NB4 (cell line): ENCODE measurements around the gene PAQR8.
"Not testable (repeated sequence)": the region's sequence is repeated elsewhere in the genome, so short reads cannot be mapped to it uniquely, and the experiment has no call there.

ENCODE experiments used
- DNase-seq: peaks from one replicate; pipeline ENCODE4 v3.0.0; 2010; ENCODE audit warnings: low read depth
- H3K4me3 ChIP-seq: one replicate; pipeline ENCODE4 v1.5.1; 2011; ENCODE audit warnings: mild to moderate bottlenecking, low read depth, low read length, moderate library complexity
- MAX ChIP-seq: IDR thresholded peaks from 2 replicates; pipeline ENCODE4 v1.6.1; 2011; ENCODE audit warnings: low read depth, low read length
- MYC ChIP-seq: IDR thresholded peaks from 2 replicates; pipeline ENCODE4 v1.6.1; 2011; ENCODE audit warnings: low read depth, low read length
- POLR2A ChIP-seq: IDR thresholded peaks from 2 replicates; pipeline ENCODE4 v1.6.1; 2011; ENCODE audit warnings: mild to moderate bottlenecking; ENCODE audit not compliant: insufficient read length; ENCODE audit errors: extremely low read depth
- TF ChIP-seq, protein P1 (sequence below): IDR thresholded peaks from one replicate; pipeline ENCODE4 v1.5.1; 2012; ENCODE audit warnings: low read depth, low read length

PAQR8 gene

GRCh38 chr6:52375780-52376556 is 14.0 kb downstream of the PAQR8 start:
- H3K4me3 ChIP-seq = no peak overlapping the region
- no peak for DNase-seq
- TF ChIP-seq POLR2A (no peak), MYC (no peak), MAX (no peak)
- TF ChIP-seq, protein P1, sequence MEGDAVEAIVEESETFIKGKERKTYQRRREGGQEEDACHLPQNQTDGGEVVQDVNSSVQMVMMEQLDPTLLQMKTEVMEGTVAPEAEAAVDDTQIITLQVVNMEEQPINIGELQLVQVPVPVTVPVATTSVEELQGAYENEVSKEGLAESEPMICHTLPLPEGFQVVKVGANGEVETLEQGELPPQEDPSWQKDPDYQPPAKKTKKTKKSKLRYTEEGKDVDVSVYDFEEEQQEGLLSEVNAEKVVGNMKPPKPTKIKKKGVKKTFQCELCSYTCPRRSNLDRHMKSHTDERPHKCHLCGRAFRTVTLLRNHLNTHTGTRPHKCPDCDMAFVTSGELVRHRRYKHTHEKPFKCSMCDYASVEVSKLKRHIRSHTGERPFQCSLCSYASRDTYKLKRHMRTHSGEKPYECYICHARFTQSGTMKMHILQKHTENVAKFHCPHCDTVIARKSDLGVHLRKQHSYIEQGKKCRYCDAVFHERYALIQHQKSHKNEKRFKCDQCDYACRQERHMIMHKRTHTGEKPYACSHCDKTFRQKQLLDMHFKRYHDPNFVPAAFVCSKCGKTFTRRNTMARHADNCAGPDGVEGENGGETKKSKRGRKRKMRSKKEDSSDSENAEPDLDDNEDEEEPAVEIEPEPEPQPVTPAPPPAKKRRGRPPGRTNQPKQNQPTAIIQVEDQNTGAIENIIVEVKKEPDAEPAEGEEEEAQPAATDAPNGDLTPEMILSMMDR = no peak

DNA sequence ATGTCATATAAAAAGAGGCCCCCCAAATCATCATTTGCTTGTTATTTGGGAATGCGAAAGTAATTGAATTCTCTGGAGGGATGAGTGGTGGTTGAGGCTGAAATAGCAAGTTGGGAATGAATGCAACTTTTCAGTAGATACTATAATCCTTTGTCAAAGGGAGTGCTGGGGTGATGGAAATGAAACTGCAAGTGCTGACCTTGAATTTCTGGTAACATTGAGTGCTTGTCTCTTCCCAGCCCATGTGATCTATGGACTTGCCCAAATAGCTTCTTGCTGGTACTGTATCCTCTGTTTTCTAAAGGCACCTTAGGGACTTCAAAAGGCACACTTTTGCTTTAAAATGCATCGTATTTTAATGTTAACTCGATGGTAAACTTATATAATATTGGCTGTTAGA is 14.8 kb downstream of the PAQR8 start:
- DNase-seq = no peak
- no peak for TF ChIP-seq MAX

DNA sequence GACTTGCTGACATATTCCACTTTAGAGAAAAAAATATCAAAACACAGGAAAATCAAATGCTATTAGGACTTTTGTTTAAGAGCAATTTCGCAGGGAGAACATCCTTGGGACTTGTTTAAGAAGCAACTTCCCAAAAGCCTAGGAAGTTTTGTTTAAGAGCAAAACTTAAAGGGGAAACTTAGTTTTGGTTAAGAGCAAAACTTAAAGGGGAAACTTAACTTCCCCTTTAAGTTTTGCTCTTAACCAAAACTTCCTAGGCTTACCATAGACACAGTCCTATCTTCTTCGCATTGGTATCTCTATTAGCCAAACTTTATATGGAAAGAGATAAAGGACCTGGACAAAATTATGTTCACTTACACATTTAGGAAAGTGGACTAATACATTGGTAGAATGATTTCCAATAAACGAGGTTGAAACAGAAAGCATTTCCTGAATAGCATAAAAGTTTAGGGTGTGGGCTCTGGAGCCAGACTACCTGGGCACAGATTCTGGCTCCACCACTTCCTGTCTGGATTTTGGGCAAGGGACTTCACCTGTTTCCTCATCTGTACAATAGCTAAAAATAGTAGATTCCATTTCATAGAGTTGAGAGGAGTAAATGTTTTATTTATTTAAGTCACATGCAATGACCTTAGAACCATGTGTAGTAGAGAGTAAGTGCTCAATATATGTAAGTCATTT is 15.7 kb downstream of the PAQR8 start:
- DNase-seq = peak; percentile 39
- no peak overlapping the region for H3K4me3 ChIP-seq
- TF ChIP-seq, protein P1 = no peak
- TF ChIP-seq MYC = no peak
- no peak for TF ChIP-seq MAX
- no peak for TF ChIP-seq POLR2A

More for the DNA sequence above, 14.8 kb downstream of the PAQR8 start:
- no peak overlapping the region for H3K4me3 ChIP-seq

GRCh38 chr6:52381249-52381648 is 19.3 kb downstream of the PAQR8 start:
- TF ChIP-seq POLR2A (no peak), MYC (no peak), MAX (no peak)
- TF ChIP-seq, protein P1 = no peak
- no peak overlapping the region for H3K4me3 ChIP-seq
- DNase-seq = no peak

DNA sequence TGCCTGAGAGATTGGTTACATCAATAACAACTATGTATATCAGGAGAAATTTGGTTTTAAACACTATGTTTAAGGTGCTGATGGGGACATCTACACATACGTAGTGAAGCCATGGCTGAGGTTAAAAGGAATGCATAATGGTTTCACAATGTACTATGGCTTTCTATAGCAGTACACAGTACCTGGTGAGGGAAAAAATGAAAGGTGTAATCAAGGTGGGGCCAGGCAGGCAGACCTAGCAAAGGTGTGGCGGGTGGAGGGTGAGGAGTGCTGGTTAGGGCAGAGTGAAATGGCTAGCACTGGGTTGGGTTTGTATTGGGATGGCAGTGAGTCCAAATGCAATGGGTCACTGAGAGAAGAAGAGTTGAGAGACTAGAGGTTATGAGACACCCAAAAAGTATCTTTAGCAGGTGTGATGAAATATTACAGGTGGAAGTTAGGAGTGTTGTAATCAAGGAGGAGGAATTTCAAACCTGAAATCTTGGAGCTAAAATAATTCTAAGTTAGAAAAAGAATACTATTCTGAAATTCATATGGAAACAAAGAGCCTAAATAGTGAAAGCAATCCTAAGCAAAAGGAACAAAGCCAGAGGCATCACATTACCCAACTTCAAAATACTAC is 22.3 kb downstream of the PAQR8 start:
- no peak for DNase-seq
- TF ChIP-seq, protein P1 = no peak
- TF ChIP-seq POLR2A (no peak), MYC (no peak), MAX (no peak)
- no peak overlapping the region for H3K4me3 ChIP-seq

DNA sequence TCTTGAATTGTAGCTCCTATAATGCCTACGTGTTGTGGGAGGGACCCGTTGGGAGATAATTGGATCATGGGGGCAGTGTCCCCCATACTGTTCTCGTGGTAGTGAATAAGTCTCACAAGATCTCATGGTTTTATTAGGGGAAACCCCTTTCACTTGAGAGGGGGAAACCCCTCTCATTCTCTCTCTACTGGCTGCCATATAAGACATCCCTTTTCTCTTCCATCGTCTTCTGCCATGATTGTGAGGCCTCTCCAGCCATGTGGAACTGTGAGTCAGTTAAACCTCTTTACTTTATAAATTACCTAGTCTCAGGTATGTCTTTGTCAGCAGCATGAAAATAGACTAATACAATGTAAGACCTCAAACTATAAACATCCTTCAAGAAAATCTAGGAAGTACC is 23.1 kb downstream of the PAQR8 start:
- DNase-seq = no peak
- H3K4me3 ChIP-seq = no peak overlapping the region
- TF ChIP-seq POLR2A (no peak), MAX (no peak), MYC (no peak)
- TF ChIP-seq, protein P1 = no peak

DNA sequence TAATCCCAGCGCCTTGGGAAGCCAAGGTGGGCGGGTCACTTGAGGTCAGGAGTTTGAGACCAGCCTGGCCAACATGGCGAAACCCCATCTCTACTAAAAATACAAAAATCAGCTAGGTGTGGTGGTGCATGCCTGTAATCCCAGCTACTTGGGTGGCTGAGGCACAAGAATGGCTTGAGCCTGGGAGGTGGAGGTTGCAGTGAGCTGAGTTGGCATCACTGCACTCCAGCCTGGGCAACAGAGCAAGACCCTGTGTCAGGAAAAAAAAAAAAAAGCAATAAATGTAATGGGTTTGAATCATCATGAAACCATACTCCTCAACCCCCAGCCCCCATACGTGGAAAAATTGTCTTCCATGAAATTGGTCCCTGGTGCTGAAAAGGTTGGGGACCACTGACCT is 26.2 kb downstream of the PAQR8 start:
- not testable (repeated sequence) for H3K4me3 ChIP-seq, DNase-seq
